ENCODE measurements around the gene SLC6A6.

SLC6A6 gene

GRCh38 chr3:14371573-14372474 is 30.6 kb upstream of the SLC6A6 start:
- H3K4me3 ChIP-seq (ENCODE audit: control insufficient read depth, low read depth, low read length): no peak overlapping the region
- peak; percentile 43 for DNase-seq (ENCODE audit: low read depth)
- TF ChIP-seq, protein P1, sequence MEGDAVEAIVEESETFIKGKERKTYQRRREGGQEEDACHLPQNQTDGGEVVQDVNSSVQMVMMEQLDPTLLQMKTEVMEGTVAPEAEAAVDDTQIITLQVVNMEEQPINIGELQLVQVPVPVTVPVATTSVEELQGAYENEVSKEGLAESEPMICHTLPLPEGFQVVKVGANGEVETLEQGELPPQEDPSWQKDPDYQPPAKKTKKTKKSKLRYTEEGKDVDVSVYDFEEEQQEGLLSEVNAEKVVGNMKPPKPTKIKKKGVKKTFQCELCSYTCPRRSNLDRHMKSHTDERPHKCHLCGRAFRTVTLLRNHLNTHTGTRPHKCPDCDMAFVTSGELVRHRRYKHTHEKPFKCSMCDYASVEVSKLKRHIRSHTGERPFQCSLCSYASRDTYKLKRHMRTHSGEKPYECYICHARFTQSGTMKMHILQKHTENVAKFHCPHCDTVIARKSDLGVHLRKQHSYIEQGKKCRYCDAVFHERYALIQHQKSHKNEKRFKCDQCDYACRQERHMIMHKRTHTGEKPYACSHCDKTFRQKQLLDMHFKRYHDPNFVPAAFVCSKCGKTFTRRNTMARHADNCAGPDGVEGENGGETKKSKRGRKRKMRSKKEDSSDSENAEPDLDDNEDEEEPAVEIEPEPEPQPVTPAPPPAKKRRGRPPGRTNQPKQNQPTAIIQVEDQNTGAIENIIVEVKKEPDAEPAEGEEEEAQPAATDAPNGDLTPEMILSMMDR (conservative IDR thresholded peaks at IDR 0.05; ENCODE audit: control insufficient read depth, insufficient read depth, low read depth, low read length): no peak

- no peak for DNase-seq (ENCODE audit: low read depth)
- TF ChIP-seq, protein P1 (conservative IDR thresholded peaks at IDR 0.05; ENCODE audit: control insufficient read depth, insufficient read depth, low read depth, low read length): no peak
- no peak overlapping the region for H3K4me3 ChIP-seq (ENCODE audit: control insufficient read depth, low read depth, low read length)
Measured at GRCh38 chr3:14372587-14372986, 29.8 kb upstream of the SLC6A6 start.

GRCh38 chr3:14373753-14374376 is 28.5 kb upstream of the SLC6A6 start:
- DNase-seq (ENCODE audit: low read depth): no peak
- TF ChIP-seq, protein P1 (conservative IDR thresholded peaks at IDR 0.05; ENCODE audit: control insufficient read depth, insufficient read depth, low read depth, low read length): no peak
- H3K4me3 ChIP-seq (ENCODE audit: control insufficient read depth, low read depth, low read length): no peak overlapping the region

DNA sequence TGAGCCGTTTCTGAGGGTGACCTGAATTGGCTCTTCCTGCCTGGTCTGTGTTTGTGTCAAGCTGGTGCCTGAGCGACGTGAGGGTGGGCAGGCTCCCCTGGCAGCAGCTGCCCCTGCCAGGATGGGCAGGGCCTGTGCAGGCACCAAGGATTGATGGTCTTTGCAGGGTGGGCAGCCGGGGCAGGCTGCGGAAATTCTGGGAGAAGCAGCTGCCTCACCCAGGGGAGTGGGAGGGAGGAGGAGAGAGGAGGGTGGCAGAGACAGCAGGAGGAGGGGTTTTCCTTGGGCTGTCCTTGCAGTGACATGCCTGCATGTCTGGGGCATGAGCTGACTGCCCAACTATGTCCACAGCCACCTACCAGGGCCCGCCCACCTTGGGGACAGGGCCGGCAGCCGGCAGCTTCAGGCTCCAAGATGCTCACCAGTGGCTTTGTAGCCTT is 27.9 kb upstream of the SLC6A6 start:
- TF ChIP-seq, protein P1 (conservative IDR thresholded peaks at IDR 0.05; ENCODE audit: control insufficient read depth, insufficient read depth, low read depth, low read length): no peak
- DNase-seq (ENCODE audit: low read depth): no peak
- no peak overlapping the region for H3K4me3 ChIP-seq (ENCODE audit: control insufficient read depth, low read depth, low read length)

GRCh38 chr3:14375192-14375591 is 27.2 kb upstream of the SLC6A6 start:
- DNase-seq (ENCODE audit: low read depth): no peak
- no peak overlapping the region for H3K4me3 ChIP-seq (ENCODE audit: control insufficient read depth, low read depth, low read length)
- TF ChIP-seq, protein P1 (conservative IDR thresholded peaks at IDR 0.05; ENCODE audit: control insufficient read depth, insufficient read depth, low read depth, low read length): no peak

GRCh38 chr3:14376348-14377043 is 25.9 kb upstream of the SLC6A6 start:
- DNase-seq (ENCODE audit: low read depth): no peak
- no peak overlapping the region for H3K4me3 ChIP-seq (ENCODE audit: control insufficient read depth, low read depth, low read length)
- TF ChIP-seq, protein P1 (conservative IDR thresholded peaks at IDR 0.05; ENCODE audit: control insufficient read depth, insufficient read depth, low read depth, low read length): no peak

All from fibroblast of mammary gland (primary cell).